ENCODE data around the gene CCND2.

CCND2 gene

GRCh38 chr12:4269279-4269991 lies 4.1 kb upstream of the CCND2 start:
- DNase-seq (ENCODE audit: low spot score): peak; percentile 89
- peak; percentile 20 for TF ChIP-seq CTCF (IDR thresholded peaks at IDR 0.05; ENCODE audit: extremely low read depth, missing control alignments)

GRCh38 chr12:4270016-4270830 lies 3.3 kb upstream of the CCND2 start:
- no peak for TF ChIP-seq CTCF (IDR thresholded peaks at IDR 0.05; ENCODE audit: extremely low read depth, missing control alignments)
- no peak for DNase-seq (ENCODE audit: low spot score)

- no peak for TF ChIP-seq CTCF (IDR thresholded peaks at IDR 0.05; ENCODE audit: extremely low read depth, missing control alignments)
- DNase-seq (ENCODE audit: low spot score): peak; percentile 41
These were observed 2.5 kb upstream of the CCND2 start for GRCh38 chr12:4270831-4271716.

- TF ChIP-seq CTCF (IDR thresholded peaks at IDR 0.05; ENCODE audit: extremely low read depth, missing control alignments): no peak
- peak; percentile 94 for DNase-seq (ENCODE audit: low spot score)
These were observed 1.7 kb upstream of the CCND2 start for GRCh38 chr12:4271717-4272423.

GRCh38 chr12:4272424-4273272 lies 914 bp upstream of the CCND2 start:
- peak; percentile 58 for DNase-seq (ENCODE audit: low spot score)
- no peak for TF ChIP-seq CTCF (IDR thresholded peaks at IDR 0.05; ENCODE audit: extremely low read depth, missing control alignments)

GRCh38 chr12:4273273-4273651 lies 300 bp upstream of the CCND2 start:
- no peak for DNase-seq (ENCODE audit: low spot score)
- TF ChIP-seq CTCF (IDR thresholded peaks at IDR 0.05; ENCODE audit: extremely low read depth, missing control alignments): no peak

Measured in GM20000 (cell line).